Measurements from ENCODE around the gene DUOXA1. TPM values are rescaled to one million over a fixed set of nuclear protein-coding genes. Genes with fewer than 3 reads are reported as not detected.

Gene DUOXA1
- total and polyA plus RNA-seq, 2 experiments from 2014 or later = not detected

DNA sequence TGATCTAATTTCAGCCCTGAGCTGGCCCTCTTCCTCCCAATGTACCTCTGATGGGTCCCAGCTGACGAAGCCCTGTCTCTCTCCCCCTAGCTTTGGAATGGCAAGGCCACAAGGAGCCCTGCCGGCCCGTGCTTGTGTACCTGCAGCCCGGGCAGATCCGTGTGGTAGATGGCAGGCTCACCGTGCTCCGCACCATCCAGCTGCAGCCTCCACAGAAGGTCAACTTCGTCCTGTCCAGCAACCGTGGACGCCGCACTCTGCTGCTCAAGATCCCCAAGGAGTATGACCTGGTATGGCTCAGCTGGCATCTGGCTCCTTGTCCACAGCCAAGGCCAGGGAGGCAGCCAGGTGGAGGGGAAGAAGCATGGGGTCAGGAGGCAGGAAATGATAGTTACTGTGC is 14.3 kb upstream of the DUOXA1 start (continued):
- TF ChIP-seq, protein P1, sequence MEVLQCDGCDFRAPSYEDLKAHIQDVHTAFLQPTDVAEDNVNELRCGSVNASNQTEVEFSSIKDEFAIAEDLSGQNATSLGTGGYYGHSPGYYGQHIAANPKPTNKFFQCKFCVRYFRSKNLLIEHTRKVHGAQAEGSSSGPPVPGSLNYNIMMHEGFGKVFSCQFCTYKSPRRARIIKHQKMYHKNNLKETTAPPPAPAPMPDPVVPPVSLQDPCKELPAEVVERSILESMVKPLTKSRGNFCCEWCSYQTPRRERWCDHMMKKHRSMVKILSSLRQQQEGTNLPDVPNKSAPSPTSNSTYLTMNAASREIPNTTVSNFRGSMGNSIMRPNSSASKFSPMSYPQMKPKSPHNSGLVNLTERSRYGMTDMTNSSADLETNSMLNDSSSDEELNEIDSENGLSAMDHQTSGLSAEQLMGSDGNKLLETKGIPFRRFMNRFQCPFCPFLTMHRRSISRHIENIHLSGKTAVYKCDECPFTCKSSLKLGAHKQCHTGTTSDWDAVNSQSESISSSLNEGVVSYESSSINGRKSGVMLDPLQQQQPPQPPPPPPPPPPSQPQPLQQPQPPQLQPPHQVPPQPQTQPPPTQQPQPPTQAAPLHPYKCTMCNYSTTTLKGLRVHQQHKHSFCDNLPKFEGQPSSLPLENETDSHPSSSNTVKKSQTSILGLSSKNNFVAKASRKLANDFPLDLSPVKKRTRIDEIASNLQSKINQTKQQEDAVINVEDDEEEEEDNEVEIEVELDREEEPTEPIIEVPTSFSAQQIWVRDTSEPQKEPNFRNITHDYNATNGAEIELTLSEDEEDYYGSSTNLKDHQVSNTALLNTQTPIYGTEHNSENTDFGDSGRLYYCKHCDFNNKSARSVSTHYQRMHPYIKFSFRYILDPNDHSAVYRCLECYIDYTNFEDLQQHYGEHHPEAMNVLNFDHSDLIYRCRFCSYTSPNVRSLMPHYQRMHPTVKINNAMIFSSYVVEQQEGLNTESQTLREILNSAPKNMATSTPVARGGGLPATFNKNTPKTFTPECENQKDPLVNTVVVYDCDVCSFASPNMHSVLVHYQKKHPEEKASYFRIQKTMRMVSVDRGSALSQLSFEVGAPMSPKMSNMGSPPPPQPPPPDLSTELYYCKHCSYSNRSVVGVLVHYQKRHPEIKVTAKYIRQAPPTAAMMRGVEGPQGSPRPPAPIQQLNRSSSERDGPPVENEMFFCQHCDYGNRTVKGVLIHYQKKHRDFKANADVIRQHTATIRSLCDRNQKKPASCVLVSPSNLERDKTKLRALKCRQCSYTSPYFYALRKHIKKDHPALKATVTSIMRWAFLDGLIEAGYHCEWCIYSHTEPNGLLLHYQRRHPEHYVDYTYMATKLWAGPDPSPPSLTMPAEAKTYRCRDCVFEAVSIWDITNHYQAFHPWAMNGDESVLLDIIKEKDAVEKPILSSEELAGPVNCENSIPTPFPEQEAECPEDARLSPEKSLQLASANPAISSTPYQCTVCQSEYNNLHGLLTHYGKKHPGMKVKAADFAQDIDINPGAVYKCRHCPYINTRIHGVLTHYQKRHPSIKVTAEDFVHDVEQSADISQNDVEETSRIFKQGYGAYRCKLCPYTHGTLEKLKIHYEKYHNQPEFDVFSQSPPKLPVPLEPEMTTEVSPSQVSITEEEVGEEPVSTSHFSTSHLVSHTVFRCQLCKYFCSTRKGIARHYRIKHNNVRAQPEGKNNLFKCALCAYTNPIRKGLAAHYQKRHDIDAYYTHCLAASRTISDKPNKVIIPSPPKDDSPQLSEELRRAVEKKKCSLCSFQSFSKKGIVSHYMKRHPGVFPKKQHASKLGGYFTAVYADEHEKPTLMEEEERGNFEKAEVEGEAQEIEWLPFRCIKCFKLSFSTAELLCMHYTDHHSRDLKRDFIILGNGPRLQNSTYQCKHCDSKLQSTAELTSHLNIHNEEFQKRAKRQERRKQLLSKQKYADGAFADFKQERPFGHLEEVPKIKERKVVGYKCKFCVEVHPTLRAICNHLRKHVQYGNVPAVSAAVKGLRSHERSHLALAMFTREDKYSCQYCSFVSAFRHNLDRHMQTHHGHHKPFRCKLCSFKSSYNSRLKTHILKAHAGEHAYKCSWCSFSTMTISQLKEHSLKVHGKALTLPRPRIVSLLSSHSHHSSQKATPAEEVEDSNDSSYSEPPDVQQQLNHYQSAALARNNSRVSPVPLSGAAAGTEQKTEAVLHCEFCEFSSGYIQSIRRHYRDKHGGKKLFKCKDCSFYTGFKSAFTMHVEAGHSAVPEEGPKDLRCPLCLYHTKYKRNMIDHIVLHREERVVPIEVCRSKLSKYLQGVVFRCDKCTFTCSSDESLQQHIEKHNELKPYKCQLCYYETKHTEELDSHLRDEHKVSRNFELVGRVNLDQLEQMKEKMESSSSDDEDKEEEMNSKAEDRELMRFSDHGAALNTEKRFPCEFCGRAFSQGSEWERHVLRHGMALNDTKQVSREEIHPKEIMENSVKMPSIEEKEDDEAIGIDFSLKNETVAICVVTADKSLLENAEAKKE (CRISPR knock-in tag; IDR thresholded peaks at IDR 0.05) = no peak
- TF ChIP-seq, protein P2, sequence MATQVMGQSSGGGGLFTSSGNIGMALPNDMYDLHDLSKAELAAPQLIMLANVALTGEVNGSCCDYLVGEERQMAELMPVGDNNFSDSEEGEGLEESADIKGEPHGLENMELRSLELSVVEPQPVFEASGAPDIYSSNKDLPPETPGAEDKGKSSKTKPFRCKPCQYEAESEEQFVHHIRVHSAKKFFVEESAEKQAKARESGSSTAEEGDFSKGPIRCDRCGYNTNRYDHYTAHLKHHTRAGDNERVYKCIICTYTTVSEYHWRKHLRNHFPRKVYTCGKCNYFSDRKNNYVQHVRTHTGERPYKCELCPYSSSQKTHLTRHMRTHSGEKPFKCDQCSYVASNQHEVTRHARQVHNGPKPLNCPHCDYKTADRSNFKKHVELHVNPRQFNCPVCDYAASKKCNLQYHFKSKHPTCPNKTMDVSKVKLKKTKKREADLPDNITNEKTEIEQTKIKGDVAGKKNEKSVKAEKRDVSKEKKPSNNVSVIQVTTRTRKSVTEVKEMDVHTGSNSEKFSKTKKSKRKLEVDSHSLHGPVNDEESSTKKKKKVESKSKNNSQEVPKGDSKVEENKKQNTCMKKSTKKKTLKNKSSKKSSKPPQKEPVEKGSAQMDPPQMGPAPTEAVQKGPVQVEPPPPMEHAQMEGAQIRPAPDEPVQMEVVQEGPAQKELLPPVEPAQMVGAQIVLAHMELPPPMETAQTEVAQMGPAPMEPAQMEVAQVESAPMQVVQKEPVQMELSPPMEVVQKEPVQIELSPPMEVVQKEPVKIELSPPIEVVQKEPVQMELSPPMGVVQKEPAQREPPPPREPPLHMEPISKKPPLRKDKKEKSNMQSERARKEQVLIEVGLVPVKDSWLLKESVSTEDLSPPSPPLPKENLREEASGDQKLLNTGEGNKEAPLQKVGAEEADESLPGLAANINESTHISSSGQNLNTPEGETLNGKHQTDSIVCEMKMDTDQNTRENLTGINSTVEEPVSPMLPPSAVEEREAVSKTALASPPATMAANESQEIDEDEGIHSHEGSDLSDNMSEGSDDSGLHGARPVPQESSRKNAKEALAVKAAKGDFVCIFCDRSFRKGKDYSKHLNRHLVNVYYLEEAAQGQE (IDR thresholded peaks at IDR 0.05; ENCODE audit: unreplicated experiment) = no peak
- no peak for TF ChIP-seq JUNB (IDR thresholded peaks at IDR 0.05; ENCODE audit: unreplicated experiment)
- TF ChIP-seq, protein P3, sequence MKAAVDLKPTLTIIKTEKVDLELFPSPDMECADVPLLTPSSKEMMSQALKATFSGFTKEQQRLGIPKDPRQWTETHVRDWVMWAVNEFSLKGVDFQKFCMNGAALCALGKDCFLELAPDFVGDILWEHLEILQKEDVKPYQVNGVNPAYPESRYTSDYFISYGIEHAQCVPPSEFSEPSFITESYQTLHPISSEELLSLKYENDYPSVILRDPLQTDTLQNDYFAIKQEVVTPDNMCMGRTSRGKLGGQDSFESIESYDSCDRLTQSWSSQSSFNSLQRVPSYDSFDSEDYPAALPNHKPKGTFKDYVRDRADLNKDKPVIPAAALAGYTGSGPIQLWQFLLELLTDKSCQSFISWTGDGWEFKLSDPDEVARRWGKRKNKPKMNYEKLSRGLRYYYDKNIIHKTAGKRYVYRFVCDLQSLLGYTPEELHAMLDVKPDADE (IDR thresholded peaks at IDR 0.05) = no peak
- no peak for TF ChIP-seq EZH2phosphoT487 (IDR thresholded peaks at IDR 0.05; ENCODE audit: unreplicated experiment)
